Ureter (tissue), 1 donor: ENCODE results near the gene ARIH1. TPM values are rescaled to one million over a fixed set of nuclear protein-coding genes. Genes with fewer than 3 reads are reported as not detected.
"Not testable (repeated sequence)": the region's sequence is repeated elsewhere in the genome, so short reads cannot be mapped to it uniquely, and the experiment has no call there.

Experiments used
- DNase-seq: peaks from one replicate; pipeline ENCODE4 v3.0.0-alpha.2; 2020; ENCODE audit warnings: low spot score
- total RNA-seq: library from RNA; stranded (reverse); gene quantifications from one replicate; pipeline ENCODE4 v1.2.4, GENCODE V29; 2023
- donor health status: DM: yes; HTN: yes; CAD: no.

The ARIH1 gene
- total RNA-seq, 1 donor from 2014 or later, result 163 TPM

- DNase-seq, result no peak
Observed at GRCh38 chr15:72604794-72605193, 130.7 kb downstream of the ARIH1 start.

- DNase-seq, result not testable (repeated sequence)
Observed at GRCh38 chr15:72608084-72608483, 134.0 kb downstream of the ARIH1 start.

- no peak for DNase-seq
Observed at GRCh38 chr15:72609862-72610261, 135.7 kb downstream of the ARIH1 start.

- not testable (repeated sequence) for DNase-seq
Observed at GRCh38 chr15:72612324-72612723, 138.2 kb downstream of the ARIH1 start.

- no peak for DNase-seq
Observed at GRCh38 chr15:72614810-72615532, 140.8 kb downstream of the ARIH1 start.

GRCh38 chr15:72615533-72616233 is 141.6 kb downstream of the ARIH1 start:
- DNase-seq, result not testable (repeated sequence)

- DNase-seq, result no peak
Observed at GRCh38 chr15:72616491-72617210, 142.5 kb downstream of the ARIH1 start.

- DNase-seq, result not testable (repeated sequence)
Observed at GRCh38 chr15:72623854-72624253, 149.7 kb downstream of the ARIH1 start.

GRCh38 chr15:72626153-72626552 is 152.0 kb downstream of the ARIH1 start:
- DNase-seq, result not testable (repeated sequence)

GRCh38 chr15:72628249-72629067 is 154.3 kb downstream of the ARIH1 start:
- DNase-seq, result not testable (repeated sequence)

- DNase-seq, result not testable (repeated sequence)
Observed at GRCh38 chr15:72629068-72629570, 155.0 kb downstream of the ARIH1 start.

GRCh38 chr15:72636519-72637282 is 162.6 kb downstream of the ARIH1 start:
- DNase-seq, result peak; percentile 82

- DNase-seq, result not testable (repeated sequence)
Observed at GRCh38 chr15:72639759-72640483, 165.8 kb downstream of the ARIH1 start.

- not testable (repeated sequence) for DNase-seq
Observed at GRCh38 chr15:72642271-72642670, 168.1 kb downstream of the ARIH1 start.

- DNase-seq, result not testable (repeated sequence)
Observed at GRCh38 chr15:72648631-72649253, 174.6 kb downstream of the ARIH1 start.
